NCI-H2081 treated with DMSO at 0.1 percent for 48 hours (cell line): Measurements from ENCODE around the gene UBE2J1.
"Not testable (repeated sequence)": the region's sequence is repeated elsewhere in the genome, so short reads cannot be mapped to it uniquely, and the experiment has no call there.

ENCODE experiments used
- DNase-seq: peaks from one replicate; lab custom pipeline; 2025; lab: John Stamatoyannopoulos, UW

UBE2J1 gene

DNA sequence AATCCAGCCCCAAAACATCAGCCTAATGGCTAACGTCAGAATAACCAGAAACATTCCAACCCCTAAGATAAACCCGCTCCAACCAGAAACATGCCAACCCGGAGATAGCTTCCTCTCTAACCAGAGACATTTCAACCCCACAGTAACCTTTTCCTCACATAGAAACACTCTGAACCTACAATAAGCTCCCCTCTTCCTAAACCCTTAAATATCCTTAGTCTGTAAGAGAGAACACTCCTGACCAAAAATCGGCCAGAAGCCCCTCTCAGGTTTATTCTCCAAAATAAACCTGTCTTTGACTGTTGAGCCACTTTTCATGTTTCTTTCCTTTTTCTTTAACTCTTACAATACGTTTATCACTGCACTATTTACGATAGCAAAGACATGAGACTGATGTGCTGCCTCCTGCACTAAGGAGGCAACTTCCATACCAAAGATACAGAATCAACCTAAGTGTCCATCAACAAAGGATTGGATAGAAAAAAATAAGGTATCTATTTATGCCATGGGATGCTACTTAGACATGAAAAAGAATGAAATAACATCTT, 32.4 kb downstream of the UBE2J1 start:
- no peak for DNase-seq

DNA sequence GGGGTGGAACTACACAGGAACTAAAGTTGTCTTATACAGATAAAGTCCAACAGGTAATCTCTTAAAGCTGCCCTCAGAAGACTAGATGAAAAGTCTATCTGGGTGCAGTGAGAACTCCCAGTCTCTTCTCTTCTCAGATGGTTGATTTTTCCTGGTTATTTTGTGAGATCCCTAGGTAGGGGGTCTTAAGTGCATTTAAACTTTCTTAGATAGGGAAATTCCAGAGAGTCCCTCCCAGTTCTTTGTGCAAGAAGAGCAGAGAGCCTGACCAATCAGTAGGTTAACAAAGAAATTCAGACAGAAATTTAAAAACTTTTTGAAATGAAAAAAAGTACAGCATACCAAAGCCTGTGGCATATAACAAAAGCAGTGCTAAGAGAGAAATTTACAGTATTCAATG, 35.5 kb downstream of the UBE2J1 start:
- no peak for DNase-seq

DNA sequence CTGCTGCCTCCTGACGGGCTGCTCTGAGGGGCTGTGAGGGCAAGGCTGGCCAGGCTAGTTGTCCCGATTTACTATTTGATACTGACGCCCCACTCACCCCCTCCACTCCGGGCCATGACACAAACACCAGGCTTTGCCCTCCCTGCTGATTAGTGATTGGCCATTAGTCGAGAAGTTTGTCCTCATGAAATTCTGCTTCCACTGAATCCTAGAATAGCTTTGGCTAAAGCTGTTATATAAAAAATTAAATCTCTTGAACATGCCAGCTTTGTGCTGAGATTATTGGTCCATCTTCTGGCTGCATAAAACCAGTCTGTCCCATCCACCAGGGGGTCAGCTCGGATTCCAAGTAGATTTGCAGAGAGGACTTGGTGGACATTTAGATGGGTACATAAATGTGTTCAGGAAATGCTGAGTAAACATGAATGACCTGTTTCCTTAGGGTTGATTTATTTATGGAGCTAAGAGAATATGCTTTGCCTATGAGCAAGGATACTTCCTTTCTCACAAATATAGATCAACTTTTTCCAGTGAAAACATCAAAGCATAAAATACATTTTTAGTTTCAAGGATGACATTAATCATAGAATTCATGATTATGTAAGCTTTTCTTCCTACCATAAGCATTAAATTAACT, 37.2 kb downstream of the UBE2J1 start, which contains the start of gene GABRR2:
Gene GABRR2, minus strand, starts transcription at position 51 of the 637 bp plus-strand sequence. CDS start 134 bp downstream, outside the sequence.
- DNase-seq, result no peak

DNA sequence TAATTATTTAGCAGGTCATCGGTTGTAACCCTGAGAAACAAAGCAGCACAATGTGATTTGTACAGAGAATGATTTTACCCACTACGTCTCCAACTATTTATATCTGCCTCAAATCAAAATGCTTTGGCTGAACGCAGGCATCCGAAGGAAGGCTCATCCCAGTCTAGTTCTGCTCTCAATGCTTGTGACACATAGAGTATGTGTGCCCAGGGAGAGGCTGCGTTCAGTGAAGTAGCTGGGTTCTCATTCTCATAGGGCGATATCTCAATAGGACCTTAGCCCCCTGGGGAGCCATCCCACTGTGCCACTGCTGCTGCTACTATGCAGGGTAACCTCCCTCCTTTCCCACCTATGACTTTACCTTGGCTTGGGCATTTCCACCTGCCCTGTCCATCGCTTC, 37.8 kb downstream of the UBE2J1 start:
- no peak for DNase-seq

DNA sequence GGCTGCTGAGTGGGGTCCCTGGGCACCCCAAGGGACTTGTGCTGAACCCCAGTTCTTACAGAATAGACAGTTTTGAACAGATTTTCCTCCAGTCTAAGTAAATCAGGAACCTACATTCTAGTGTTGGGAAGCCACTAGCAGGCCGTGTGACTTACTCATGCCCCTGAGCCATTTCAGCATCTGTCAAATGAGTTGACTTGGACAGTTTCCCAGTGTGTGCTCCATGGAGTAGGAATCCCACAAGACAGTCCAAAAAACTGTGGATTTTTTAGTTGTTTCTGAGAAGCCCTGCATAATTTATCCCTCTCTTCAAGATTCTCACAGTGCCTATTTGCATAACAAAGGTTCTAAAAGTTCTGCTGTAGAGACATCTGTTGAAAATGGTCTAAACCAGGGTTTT, 39.5 kb downstream of the UBE2J1 start:
- no peak for DNase-seq

DNA sequence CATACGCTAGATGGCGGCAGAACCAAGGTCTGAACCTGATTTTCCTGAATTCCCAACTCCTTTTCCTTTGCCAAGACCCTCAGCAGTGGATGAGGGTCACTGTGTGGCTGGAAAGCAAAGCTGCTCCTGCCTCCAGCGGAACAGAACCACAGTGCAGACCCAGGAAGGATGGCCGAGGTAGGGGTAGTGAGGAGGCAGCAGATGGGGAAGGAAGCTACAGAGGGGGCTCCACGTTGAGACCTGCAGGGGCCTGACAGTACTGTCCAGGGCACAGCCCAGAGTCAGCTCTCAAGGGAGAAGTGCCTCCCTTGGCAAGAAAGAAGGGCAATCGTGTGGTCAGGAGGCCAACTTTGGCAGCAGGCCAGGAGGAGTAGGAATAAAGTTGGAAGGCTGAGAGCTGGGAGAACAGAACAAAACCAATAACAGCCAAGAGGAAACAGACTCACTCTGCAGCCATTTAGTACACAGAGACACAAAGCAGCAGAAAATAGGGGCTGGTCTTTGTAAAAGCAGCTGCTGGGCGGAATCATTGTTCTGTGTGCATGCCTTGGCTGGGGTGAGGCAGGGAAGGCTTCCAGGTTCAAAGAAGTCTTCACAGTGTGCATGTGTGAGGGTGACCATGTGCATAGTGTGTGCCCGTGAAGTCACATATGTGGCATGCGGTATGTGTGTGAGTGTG, 40.5 kb downstream of the UBE2J1 start:
- DNase-seq, result no peak

DNA sequence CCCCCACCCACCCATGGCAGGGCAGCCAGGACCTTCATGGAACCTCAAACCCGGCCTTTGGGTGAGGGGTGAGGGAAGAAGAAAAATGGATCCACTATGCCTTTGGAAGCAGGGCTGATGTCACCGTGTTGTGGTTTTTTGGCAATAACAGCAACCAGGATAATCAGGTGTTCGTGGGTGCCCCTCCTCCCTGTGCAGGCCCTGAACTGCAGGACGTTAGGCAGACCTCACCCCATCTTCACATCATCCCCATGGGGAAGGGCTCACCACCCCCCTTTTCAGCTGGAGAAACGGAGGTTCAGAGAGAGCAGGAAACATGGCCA, 41.0 kb downstream of the UBE2J1 start:
- no peak for DNase-seq

DNA sequence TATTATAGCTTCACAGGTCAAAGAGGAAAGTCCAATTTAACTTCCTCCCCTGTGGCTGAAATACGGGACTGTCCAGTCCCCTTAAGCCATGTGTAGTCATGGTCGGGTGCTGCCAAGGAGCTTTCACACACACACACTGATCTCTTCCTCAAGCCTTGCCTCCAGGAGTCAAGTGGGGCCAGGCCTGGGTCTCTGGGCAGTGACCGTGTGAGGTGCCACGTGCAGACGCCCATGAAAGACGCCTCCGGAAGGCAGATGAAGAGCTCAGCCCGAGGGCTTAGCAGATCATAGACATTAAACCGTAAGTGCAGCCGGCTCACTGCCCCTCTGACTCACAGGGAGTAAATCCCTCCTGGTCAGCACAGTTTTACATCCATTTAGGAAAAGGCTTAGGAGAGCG, 41.6 kb downstream of the UBE2J1 start:
- no peak for DNase-seq

DNA sequence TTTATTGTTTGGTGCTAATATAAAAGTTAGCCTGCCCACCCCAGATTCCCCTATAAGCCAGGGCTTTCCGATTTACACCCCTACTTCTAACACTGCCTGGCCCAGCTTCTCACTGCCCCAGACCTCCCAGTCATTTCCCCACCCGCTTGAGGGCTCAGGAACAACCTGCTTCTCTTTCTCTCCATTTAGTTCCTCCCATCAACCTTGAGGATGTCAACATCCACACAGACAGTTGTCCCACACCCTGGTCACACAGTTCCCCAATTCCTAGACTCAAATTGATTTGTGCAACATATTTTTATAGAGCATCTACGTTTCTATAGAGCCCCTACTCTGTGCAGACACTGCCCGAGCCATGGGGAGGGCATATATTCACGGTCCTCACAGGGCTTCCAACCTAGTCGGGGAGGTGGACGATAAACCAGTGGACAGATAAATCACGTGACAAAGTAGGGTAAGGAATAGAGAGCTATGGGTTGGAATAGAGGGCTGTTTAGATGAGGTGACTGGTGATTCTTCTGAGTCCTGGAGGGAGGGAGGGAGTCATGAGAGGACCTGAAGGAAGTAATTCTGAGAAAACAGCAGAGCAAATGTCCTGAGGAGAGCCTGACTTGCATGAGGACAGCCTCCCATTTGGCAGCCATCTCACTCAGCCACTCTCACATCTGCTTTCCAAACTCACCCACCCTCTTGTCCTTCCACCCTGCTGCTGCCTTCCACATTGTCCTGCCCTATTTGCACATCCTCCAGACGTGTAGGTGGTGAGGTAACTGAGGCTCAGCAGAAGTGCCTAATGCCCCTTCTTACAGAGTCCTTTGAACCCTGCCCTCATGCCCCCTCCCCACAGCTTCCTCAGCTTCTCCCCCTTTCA, 43.8 kb downstream of the UBE2J1 start:
- no peak for DNase-seq

DNA sequence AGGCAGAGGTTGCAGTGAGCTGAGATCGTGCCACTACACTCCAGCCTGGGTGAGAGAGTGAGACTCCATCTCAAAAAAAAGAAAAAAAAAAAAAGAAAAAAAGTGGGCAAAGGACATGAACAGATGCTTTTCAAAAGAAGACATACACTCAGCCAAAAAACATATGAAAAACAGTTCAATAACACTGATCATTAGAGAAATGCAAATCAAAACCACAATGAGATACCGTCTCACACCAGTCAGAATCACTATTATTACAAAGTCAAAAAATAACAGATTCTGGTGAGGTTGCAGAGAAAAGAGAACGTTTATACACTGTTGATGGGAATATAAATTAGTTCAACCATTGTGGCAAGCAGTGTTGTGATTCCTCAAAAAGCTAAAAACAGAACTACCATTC, 48.0 kb downstream of the UBE2J1 start:
- DNase-seq, result not testable (repeated sequence)

DNA sequence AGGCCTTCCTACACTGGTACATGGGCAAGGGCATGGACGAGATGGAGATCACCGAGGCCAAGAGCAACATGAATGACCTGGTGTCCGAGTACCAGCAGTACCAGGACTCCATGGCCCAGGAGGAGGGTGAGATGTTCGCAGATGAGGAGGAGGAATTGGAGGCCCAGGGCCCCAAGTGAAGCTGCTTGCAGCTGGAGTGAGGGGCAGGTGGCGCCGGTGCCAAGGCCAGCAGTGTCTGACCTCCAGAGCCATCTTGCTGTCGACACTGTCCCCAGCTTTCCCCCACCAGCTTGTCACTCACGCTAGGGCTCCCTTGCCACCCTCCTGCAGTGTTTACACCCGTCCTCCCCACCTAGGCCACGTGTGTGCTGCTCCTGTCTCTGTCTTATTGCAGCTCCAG, 49.6 kb downstream of the UBE2J1 start:
- DNase-seq, result no peak

DNA sequence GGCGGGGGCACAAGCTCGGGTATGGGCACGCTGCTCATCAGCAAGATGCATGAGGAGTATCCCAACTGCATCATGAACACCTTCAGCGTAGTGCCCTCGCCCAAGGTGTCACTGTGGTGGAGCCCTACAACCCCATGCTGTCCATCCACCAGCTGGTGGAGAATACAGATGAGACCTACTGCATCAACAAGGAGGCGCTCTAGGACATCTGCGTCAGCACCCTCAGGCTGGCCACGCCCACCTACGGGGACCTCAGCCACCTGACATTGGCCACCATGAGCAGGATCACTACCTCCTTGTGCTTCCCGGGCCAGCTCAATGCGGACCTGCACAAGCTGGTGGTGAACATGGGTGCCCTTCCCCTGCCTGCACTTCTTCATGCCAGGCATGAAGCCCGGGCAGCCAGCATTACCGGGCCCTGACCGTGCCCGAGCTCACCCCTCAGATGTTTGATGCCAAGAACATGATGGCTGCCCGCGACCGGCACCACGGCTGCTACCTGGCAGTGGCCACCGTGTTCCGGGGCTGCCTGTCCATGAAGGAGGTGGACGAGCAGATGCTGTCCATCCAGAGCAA, 50.2 kb downstream of the UBE2J1 start:
- no peak for DNase-seq

DNA sequence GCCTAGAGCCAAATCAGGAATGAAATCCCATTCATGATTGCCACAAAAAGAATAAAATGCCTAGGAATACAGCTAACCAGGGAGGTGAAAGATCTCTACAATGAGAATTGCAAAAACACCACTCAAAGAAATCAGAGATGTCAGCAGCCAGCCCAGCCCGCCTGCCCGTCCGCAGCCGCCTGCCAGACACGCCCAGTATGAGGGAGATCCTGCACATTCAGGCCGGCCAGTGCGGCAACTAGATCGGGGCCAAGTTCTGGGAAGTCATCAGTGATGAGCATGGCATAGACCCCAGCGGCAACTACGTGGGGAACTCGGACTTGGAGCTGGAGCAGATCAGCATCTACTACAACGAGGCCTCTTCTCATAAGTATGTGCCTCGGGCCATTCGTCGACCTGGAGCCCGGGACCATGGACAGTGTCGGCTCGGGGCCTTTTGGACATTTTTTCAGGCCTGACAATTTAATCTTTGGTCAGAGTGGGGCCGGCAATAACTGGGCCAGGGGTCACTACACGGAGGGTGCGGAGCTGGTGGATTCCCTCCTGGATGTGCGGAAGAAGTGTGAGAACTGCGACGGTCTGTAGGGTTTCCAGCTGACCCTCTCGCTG, 50.8 kb downstream of the UBE2J1 start:
- no peak for DNase-seq

DNA sequence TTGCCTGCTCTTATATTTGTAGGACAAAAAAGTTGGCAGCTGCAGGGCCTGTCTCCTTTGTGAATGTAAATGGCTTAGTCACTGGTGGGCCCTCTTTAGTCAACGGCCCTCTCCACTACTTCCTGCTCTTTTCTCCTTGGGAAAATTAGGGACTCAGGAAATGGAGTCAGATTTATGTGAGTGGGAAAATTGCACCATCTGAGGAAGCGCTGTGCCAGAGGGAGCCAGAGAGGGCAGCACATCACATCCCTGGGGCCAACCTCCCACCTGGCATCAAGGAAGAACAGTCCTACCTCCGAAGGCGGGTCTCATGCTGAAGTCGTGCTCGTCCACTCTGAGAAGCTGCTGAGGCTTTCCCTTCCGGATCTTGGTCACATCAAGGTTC, 53.1 kb downstream of the UBE2J1 start:
- DNase-seq, result no peak

DNA sequence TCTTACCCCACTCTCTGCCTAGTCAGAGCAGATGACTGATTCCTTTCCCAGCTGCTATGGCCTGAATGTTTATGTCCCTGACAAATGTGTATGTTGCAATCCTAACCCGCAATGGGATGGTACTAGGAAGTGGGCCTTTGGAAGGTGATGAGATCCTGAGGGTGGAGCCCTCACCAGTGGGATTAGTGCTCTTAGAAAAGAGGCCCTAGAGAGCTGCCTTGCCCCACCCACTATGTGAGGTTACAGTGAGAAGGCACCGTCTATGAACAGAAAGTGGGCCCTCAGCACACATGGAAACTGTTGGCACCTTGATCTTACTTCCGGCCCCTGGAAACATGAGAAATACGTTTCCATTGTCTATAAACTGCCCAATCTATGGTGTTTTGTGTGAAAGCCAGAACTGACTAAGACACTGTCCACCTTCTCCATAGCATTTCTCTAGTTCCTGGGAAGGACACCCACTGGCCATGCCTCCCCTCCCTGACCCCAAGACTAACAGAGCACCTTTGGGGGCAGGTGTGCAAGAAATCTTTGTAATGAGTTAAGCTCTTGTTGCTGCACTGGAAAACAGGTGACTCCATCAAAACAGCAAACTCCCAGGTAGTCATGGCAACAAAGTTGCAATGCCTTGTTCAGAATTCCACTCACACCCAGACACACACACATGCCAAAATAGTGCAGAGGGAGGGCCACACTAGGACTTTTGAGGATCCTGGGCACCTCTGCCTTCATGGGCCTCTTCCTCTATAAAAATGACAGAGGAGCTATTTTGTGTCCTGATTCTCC, 53.6 kb downstream of the UBE2J1 start:
- DNase-seq, result no peak

DNA sequence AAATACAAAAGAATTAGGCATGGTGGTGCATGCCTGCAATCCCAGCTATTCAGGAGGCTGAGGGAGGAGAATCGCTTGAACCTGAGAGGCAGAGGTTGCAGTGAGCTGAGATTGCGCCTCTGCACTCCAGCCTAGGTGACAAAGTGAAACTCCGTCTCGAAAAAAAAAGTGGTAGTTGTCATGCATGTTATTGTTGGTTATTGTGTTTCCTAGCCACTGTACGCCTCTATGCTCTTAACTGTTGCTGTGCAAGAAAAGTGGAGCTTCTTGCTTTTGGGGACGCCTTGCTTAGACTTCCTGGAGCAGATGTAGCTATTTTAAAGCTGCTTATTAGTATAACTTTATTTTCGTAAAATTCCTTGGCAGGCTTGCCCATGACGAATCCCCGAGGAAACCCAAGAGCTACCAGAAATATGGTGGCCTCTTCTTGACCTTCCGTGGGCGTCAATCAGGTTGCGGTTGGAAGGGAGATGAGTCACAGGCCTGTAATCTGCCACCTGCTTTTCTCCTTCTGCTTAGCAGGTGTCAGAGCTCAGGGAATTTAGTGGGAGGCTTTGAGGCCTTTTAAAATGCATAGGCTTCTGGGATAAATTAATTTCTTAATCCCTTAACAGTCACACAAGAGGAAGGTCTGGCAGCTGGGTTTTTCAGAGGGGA, 54.7 kb downstream of the UBE2J1 start:
- no peak for DNase-seq

DNA sequence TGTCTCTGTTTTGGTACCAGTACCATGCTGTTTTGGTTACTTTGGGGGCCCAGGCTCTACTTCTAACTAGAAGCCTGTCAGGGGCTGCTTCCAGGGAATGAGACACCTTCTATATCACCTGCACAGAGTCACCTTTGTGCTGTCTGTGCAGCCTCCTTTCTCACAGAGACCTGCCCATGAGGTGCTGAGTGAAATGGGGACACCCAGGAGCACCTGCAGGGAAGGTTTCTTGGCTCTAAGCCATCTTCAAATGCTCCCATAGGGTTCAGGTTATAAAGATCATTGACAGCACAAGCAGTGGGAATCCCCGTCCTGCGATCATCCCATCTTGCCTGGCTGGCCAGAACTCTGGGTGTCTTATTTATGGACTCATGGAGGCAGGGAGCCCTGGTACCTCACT, 56.5 kb downstream of the UBE2J1 start:
- DNase-seq, result no peak

DNA sequence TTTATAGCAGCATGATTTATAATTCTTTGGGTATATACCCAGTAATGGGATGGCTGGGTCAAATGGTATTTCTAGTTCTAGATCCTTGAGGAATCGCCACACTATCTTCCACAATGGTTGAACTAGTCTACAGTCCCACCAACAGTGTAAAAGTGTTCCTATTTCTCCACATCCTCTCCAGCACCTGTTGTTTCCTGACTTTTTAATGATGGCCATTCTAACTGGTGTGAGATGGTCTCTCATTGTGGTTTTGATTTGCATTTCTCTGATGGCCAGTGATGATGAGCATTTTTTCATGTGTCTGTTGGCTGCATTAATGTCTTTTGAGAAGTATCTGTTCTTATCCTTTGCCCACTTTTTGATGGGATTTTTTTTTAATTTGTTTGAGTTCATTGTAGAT, 57.4 kb downstream of the UBE2J1 start:
- not testable (repeated sequence) for DNase-seq

DNA sequence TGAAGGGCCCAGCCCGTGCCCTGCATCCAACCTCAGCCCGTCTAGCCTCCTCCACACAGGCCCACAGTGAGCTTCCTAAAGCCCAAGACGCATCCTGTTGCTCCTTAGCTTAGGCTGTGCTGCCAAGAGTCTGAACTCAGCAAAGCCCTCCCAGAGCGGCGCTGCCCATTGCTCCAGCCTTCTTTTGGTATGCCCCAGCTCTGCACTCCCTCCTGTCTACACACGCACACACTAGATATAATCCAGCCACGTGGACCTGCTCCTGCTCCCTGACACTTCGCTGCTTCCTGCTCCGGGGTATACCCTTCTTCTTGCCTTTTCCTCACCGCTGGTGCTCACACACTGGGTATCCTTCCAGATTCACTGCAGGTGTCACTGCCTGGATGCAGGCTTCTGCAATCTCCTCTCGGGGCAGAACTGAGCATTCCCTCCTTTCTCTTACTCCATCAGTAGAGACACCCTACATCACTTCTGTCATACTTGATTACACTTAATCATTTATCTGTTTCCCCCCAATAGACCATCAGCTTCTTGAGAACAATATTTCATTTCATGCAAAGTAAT, 61.2 kb downstream of the UBE2J1 start:
- no peak for DNase-seq

DNA sequence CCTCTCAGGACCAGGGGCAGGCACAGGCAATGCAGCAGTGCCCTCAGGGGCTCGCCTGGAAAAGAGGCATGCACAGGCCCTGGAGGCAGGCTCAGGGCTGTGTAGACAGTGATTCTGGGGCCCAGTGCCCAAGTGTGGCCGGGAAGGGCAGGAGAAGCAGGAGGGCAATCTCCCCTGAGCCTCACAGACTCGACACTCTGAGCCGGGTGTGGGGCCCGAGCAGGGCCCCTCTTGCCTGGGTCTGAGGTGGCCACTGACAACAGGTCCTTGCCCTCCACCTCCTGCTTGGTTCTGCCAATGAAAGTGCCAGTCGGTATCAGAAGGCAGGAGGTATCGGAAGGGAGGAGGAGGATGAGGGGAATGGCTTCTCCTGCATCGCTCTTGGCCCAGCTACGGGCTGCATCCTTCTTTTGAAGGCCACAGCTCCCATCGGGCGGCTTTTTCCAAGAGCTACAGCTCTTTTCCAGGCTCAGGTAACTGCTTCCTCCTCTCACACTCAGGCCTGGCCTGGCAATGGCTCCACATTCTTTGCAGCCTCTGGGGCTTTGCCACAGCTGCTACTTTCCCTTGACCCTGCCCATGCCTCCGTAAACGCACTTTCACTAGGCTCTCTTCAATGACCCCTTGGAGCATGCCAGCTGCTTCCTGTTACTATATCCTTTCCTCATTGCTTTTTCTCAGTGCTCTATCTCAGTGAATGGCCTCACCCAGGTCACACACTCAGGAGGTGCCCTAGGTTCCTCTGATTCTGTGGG, 61.9 kb downstream of the UBE2J1 start:
- DNase-seq, result no peak
